ENCODE results near the gene MIGA1. TPM values are rescaled to one million over a fixed set of nuclear protein-coding genes. Genes with fewer than 3 reads are reported as not detected.

MIGA1 gene
- total RNA-seq, 1 donor from 2014 or later, result 19.8 TPM

- Mint-ChIP-seq H3K27ac (peak overlapping the region; percentile 92), H3K4me1 (peaks cover 11% of the 10 kb centered on the region), H3K27me3 (ENCODE audit: low read depth) (no peaks in the 10 kb centered on the region), H3K4me3 (peak overlapping the region; percentile 88), H3K36me3 (peaks cover 2% of the 10 kb centered on the region), H3K9me3 (no peaks in the 10 kb centered on the region)
- no peak for TF ChIP-seq CTCF (IDR thresholded peaks at IDR 0.05; ENCODE audit: unreplicated experiment)
- no peak for DNase-seq (ENCODE audit: low spot score in 2 of 2, unreplicated experiment in 2 of 2)
These were observed 110.2 kb downstream of the MIGA1 start for GRCh38 chr1:77889671-77890070.

GRCh38 chr1:77891200-77891599 is 111.8 kb downstream of the MIGA1 start:
- Mint-ChIP-seq H3K27me3 (ENCODE audit: low read depth) (no peaks in the 10 kb centered on the region), H3K36me3 (peaks cover 2% of the 10 kb centered on the region), H3K4me1 (peaks cover 11% of the 10 kb centered on the region), H3K27ac (no peak overlapping the region), H3K4me3 (no peak overlapping the region), H3K9me3 (no peaks in the 10 kb centered on the region)
- no peak for DNase-seq (ENCODE audit: low spot score in 2 of 2, unreplicated experiment in 2 of 2)
- TF ChIP-seq CTCF (IDR thresholded peaks at IDR 0.05; ENCODE audit: unreplicated experiment), result no peak

GRCh38 chr1:77899647-77900320 is 120.3 kb downstream of the MIGA1 start:
- no peak for TF ChIP-seq CTCF (IDR thresholded peaks at IDR 0.05; ENCODE audit: unreplicated experiment)
- H3K4me3 Mint-ChIP-seq, result no peak overlapping the region
- H3K9me3 Mint-ChIP-seq, result no peaks in the 10 kb centered on the region
- no peak overlapping the region for H3K27ac Mint-ChIP-seq
- DNase-seq (ENCODE audit: low spot score in 2 of 2, unreplicated experiment in 2 of 2), result no peak
- H3K36me3 Mint-ChIP-seq, result peaks cover 2% of the 10 kb centered on the region
- H3K4me1 Mint-ChIP-seq, result peaks cover 4% of the 10 kb centered on the region
- no peaks in the 10 kb centered on the region for H3K27me3 Mint-ChIP-seq (ENCODE audit: low read depth)

- no peak for DNase-seq (ENCODE audit: low spot score in 2 of 2, unreplicated experiment in 2 of 2)
- Mint-ChIP-seq H3K4me3 (no peak overlapping the region), H3K27ac (no peak overlapping the region), H3K27me3 (ENCODE audit: low read depth) (no peaks in the 10 kb centered on the region), H3K4me1 (peaks cover 4% of the 10 kb centered on the region), H3K9me3 (no peaks in the 10 kb centered on the region), H3K36me3 (peaks cover 2% of the 10 kb centered on the region)
- TF ChIP-seq CTCF (IDR thresholded peaks at IDR 0.05; ENCODE audit: unreplicated experiment), result no peak
These were observed 121.3 kb downstream of the MIGA1 start for GRCh38 chr1:77900687-77901293.

GRCh38 chr1:77905603-77906002 is 126.2 kb downstream of the MIGA1 start:
- peaks cover 5% of the 10 kb centered on the region for H3K4me1 Mint-ChIP-seq
- no peaks in the 10 kb centered on the region for H3K27me3 Mint-ChIP-seq (ENCODE audit: low read depth)
- H3K9me3 Mint-ChIP-seq, result no peaks in the 10 kb centered on the region
- no peaks in the 10 kb centered on the region for H3K36me3 Mint-ChIP-seq
- DNase-seq (ENCODE audit: low spot score in 2 of 2, unreplicated experiment in 2 of 2), result no peak
- H3K27ac Mint-ChIP-seq, result no peak overlapping the region
- TF ChIP-seq CTCF (IDR thresholded peaks at IDR 0.05; ENCODE audit: unreplicated experiment), result no peak
- no peak overlapping the region for H3K4me3 Mint-ChIP-seq

All from mesothelial cell of epicardium (in vitro differentiated cells).